ENCODE results near the gene ALDH4A1.

Gene ALDH4A1

GRCh38 chr1:18923756-18924211 is 21.4 kb upstream of the ALDH4A1 start:
- no peak for DNase-seq (ENCODE audit: extremely low spot score, insufficient read length, low read depth)
- FAIRE-seq = no peak

GRCh38 chr1:18922848-18923755 is 20.7 kb upstream of the ALDH4A1 start:
- DNase-seq (ENCODE audit: extremely low spot score, insufficient read length, low read depth) = no peak
- FAIRE-seq = peak; percentile 15

DNA sequence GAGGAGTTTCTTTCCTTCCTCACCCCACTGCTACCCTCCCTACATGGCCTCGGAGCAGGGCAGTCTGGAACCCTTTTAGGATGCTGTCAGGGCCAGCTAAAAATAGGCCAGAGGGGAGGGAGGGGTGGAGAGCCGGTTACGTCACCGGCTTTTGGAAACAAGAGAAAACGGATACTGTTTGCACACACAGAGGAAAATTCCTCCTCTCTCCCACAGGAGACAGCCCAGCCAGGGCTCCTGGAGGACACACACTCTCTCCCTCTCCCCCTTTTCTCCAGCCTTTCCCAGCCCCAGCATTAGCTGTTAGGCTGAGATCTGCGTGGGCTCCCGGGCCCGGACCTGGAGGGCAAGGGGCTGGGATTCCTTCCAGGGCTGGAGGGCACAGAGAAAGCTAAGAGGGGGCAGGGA is 20.0 kb upstream of the ALDH4A1 start:
- no peak for FAIRE-seq
- DNase-seq (ENCODE audit: extremely low spot score, insufficient read length, low read depth) = no peak

DNA sequence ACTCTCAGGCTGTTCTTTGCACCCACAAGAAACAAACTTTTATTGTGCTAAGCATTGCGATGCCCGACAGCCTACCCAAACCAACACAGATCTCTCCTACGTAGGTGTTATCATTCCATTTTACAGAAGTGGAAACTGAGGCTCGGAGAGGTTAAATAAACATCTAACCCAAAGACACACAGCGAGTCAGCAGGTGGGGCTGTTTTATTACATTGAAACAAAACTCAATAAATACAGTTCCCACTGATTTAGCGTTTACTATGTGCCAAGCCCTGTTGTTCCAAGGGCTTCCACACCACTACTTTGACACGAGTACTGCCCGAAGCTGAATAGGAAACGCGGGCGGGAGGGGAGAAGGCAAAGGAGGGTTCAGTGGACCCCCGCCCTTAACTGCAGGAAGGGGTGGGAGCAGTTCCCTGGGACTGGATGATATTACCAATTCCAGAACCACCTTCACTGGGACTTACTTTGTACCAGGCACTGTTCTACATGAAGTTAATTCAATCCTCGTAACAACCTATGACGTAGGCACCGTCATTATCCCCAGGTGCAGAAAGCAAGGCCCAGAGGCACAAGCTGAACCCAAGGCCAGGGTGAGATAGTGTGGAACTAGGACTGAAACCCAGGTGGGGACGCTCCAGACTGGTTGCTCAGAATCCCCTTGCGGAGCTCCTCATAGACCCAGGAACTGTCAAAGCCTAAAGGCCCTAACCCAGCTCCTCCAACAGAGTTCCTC is 19.3 kb upstream of the ALDH4A1 start:
- FAIRE-seq (no peak), DNase-seq (ENCODE audit: extremely low spot score, insufficient read length, low read depth) (no peak)

- DNase-seq (ENCODE audit: extremely low spot score, insufficient read length, low read depth) (no peak), FAIRE-seq (no peak)
Observed at GRCh38 chr1:18920931-18921330, 18.6 kb upstream of the ALDH4A1 start.

GRCh38 chr1:18919956-18920355 is 17.6 kb upstream of the ALDH4A1 start:
- DNase-seq (ENCODE audit: extremely low spot score, insufficient read length, low read depth) (no peak), FAIRE-seq (no peak)

- FAIRE-seq = no peak
Observed at GRCh38 chr1:18919197-18919905, 17.0 kb upstream of the ALDH4A1 start.

GRCh38 chr1:18918417-18918816 is 16.1 kb upstream of the ALDH4A1 start:
- DNase-seq (ENCODE audit: extremely low spot score, insufficient read length, low read depth) = no peak
- no peak for FAIRE-seq

More at GRCh38 chr1:18919197-18919905, 17.0 kb upstream of the ALDH4A1 start:
- no peak for DNase-seq (ENCODE audit: extremely low spot score, insufficient read length, low read depth)

DNA sequence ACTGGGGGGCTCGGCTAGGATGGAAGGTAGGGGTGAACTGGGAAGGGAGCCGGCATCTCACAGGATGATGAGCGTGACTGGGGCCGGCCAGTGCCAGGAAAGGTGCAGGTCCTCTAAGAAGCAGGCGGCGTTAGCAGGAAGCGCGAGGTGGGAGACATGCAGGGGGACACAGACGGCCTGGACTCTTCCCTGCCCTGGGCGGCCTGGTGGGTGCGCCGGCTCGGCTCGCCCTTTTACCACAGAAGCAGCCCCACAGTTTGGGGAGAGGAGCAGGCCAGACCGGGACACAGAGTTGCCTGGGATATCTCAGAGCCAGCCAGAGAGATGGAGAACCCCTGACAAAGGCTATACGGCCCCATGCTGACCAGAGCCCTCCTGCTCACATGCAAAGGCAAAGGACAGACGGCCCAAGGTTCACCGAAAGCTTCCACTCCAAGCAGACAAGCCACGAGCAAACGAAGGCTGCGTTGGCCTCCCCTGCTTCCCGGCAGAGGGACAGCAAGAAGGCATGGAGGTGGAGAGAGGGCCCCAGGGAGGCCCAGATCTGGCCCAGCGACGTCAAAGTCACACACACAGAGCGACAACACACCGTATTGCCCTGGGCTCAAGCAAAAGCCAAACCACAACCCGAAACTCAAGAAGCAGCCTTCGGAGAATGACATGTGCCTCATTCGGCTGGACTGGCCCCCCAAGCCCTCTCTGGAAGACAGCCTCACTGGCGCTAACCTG is 14.9 kb upstream of the ALDH4A1 start:
- FAIRE-seq (no peak), DNase-seq (ENCODE audit: extremely low spot score, insufficient read length, low read depth) (no peak)

GRCh38 chr1:18915341-18915740 is 13.0 kb upstream of the ALDH4A1 start:
- no peak for FAIRE-seq

DNA sequence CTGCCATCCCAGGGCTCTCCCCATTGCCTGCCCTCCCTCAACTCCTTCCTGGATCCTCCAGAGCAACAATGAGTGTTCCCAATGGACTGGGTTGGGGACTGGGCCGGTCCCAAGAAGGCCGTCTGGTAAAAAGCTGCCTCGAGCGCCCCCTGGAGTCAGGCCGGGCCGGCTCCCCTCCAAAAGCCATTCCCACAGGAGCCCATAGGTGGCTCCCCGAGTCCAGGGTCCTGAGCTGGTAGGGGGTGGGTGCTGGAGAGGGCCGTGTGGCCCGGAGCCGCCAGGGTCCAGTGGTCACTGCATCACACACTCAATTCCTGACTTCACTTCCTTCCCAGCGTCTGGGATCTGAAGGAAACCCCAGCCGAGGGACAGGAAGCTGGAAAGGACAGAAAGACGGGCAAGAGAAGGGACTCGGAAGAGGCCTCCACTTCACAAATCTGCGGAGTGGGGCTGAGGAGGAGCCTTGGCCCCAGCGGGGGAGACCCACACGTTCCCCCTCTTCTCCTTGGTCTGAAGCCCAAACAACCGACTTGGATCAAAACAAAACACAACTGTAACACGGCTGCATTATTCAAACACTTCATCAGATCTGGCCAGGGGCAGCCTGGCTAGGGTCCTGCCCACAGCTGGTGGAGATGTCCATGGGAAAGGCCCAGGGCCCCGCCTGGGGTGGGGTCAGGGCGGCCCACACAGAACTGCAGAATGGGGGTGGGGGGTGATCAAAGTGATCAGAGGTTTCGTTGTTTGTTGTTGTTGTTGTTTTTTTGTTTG is 10.9 kb upstream of the ALDH4A1 start:
- FAIRE-seq (peak; percentile 53), DNase-seq (ENCODE audit: extremely low spot score, insufficient read length, low read depth) (peak; percentile 75)

More at GRCh38 chr1:18915341-18915740, 13.0 kb upstream of the ALDH4A1 start:
- DNase-seq (ENCODE audit: extremely low spot score, insufficient read length, low read depth) = no peak

DNA sequence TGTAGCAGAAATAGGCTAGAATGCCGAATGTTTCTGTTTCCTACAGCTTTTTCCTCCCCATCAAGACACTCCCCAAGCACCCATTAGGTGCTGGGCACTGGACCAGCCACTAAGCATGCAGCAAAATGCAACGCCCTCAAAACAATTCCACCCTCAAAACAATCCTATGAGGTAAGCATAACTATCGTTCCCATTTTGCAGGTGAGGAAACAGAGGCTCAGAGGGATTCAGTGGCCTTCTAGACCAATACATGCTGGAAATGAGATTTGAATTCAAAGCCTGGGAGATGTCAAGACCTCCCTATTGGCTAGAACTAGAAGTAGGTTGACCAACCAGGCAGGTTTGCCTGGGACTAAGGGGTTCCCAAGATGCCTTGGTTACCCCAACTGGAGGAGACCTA is 10.2 kb upstream of the ALDH4A1 start:
- no peak for DNase-seq (ENCODE audit: extremely low spot score, insufficient read length, low read depth)
- FAIRE-seq = no peak

- no peak for FAIRE-seq
- no peak for DNase-seq (ENCODE audit: extremely low spot score, insufficient read length, low read depth)
Observed at GRCh38 chr1:18908911-18909771, 6.8 kb upstream of the ALDH4A1 start.

GRCh38 chr1:18907917-18908845 is 5.8 kb upstream of the ALDH4A1 start:
- FAIRE-seq (no peak), DNase-seq (ENCODE audit: extremely low spot score, insufficient read length, low read depth) (no peak)

DNA sequence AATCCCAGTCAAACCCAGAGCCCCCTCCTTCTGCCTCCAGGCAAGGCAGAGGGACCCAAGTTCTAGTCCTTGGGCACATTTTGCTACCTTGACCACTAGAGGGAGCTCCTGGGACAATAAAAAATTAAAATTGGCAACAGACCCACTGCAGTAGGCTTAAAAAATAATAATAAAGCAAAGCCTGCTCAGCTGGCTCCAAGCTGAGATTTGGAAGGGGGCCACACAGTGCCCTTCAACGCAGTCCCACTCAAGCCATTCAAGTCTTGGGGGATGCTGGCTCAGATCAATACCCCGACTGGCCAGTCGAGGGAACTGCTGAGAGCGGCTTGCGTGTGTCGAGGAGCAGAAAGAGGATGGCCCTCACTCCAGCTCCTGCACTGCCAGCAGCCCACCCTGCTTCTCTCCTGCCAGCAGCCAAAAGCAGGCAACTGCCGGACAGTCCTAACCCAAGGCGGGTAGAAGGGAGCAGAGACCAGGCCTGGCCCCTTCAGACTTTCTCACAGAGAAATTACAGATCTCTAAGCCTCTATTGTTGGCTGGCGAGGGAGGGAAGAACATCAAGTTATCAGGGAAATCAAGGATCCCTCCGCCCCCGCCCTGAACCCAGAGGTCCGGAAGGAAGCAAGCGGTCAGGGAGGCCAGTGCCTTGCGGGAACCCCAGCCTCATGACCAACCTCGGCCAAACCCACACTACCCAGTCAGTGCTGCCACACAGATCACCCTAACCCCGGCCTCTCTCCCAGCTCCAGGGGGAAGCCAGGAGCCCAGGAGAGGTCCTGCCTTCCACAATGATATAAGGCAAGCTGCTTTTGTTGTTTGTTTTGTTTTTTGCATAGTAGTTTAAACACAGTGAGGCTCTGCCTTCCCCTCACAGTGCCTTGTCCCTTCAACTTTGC is 4.9 kb upstream of the ALDH4A1 start:
- FAIRE-seq = peak; percentile 62
- no peak for DNase-seq (ENCODE audit: extremely low spot score, insufficient read length, low read depth)

DNA sequence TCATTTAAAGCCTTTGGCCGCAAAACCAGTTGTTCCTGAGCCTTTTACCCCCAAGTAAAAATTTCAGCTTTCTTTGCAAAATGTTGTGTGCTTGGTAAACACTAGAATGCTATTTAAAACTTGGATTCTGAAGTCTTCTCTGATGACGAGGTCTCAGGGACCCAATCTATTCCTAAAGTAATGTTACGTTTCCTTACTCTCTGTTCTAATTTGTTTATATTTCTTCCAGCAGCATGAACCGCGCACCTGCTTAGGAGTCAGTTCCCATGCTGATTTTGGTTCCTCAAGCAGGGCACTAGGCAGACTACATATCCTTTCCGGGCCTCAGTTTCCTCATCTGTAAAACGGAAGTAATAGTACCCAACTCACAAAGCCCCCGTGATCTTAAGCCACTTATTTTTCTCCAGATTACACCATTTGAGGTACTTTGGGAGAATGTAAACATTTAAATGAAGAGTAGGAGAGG is 969 bp upstream of the ALDH4A1 start:
- DNase-seq (ENCODE audit: extremely low spot score, insufficient read length, low read depth) (no peak), FAIRE-seq (no peak)

Data from GM18507 (cell line).